BJ (cell line): ENCODE data around the gene PRKCZ. TPM values are rescaled to one million over a fixed set of nuclear protein-coding genes. Genes with fewer than 3 reads are reported as not detected.
A peak's percentile ranks its signal among the peaks of the same experiment; 100 is the strongest.

Experiments
- CTCF ChIA-PET: fragments of 350-600 bp; formaldehyde crosslinking; extraction: SDS; loops from one replicate; lab custom pipeline; 2021; ENCODE audit warnings: antibody characterized with exemption, inconsistent platforms; lab: Yijun Ruan, JAX
- POLR2A ChIA-PET: fragments of 300-600 bp; sonication (Branson Sonifier 250); formaldehyde crosslinking; extraction: SDS; loops from one replicate; lab custom pipeline; 2021; ENCODE audit warnings: antibody characterized with exemption; lab: Charles Lee
- DNase-seq: peaks from one replicate; pipeline ENCODE4 v3.0.0-alpha.2; 2011; ENCODE audit warnings: low read depth
- H3K27me3 ChIP-seq: 2 replicates; pipeline ENCODE4 v1.6.0; 2011; ENCODE audit warnings: low read length; ENCODE audit not compliant: control insufficient read depth, insufficient read depth
- H3K36me3 ChIP-seq: 2 replicates; pipeline ENCODE4 v1.5.1; 2011; ENCODE audit warnings: low read length; ENCODE audit not compliant: control insufficient read depth, insufficient read depth
- H3K4me3 ChIP-seq: 2 replicates; pipeline ENCODE4 v1.5.1; 2011; ENCODE audit warnings: low read depth, mild to moderate bottlenecking, control low read depth, low read length
- polyA plus RNA-seq: library from polyadenylated mRNA; depleted of rRNA; stranded (reverse); fragments of >200 nt; gene quantifications from 2 replicates; pipeline ENCODE4 v1.2.3, GENCODE V29; 2011
- TF ChIP-seq, protein P1 (sequence below): IDR thresholded peaks from 2 replicates; pipeline ENCODE4 v1.5.1; 2011; ENCODE audit warnings: low read depth, mild to moderate bottlenecking, control low read depth, inconsistent platforms, low read length, moderate library complexity; ENCODE audit not compliant: insufficient read depth

PRKCZ gene
- polyA plus RNA-seq, 1 experiment = 2.3 TPM

DNA sequence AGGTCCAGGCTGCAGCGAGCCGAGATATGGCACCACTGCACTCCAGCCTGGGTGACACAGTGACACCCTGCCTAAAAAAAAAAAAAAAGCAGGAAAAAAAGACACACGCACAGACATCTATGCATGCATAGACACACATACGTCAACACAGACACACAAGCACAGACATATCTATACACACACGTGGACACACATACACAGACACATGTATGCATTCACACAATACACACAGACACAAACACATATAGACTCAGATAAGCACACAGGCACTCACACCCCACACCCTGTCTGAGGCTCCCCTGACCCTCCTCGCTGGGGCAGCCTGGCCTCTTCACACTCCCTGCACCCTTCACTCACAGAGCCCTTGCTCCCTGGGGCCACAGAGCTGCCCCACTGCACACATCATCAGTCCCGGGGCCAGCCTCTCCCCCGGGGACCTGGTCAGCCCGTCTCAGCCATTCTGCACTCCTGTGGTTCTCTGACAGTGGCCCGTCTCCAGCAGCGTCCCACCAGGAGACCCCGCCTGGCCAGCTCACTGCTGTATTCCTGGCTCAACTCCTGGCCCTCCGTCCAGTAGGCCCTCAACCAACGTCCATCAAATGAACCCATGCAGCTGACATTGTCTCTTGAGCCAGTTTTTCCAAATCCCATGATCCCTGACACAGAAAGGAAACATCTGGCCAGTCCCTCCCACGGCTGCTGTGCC is 4.6 kb upstream of the PRKCZ start:
- DNase-seq = no peak
- CTCF ChIA-PET = interaction anchor here (0.6 to 5.3 kb wide), 30 partner anchors 8 to 1385 kb away, joined by 3 to 50 read pairs (median 6); partner anchors contain the start of genes CFAP74 and GABRD
- POLR2A ChIA-PET = no interaction called here
- H3K36me3 ChIP-seq = no peaks in the 10 kb centered on the region
- peaks cover 18% of the 10 kb centered on the region for H3K27me3 ChIP-seq
- no peak overlapping the region for H3K4me3 ChIP-seq
- TF ChIP-seq, protein P1, sequence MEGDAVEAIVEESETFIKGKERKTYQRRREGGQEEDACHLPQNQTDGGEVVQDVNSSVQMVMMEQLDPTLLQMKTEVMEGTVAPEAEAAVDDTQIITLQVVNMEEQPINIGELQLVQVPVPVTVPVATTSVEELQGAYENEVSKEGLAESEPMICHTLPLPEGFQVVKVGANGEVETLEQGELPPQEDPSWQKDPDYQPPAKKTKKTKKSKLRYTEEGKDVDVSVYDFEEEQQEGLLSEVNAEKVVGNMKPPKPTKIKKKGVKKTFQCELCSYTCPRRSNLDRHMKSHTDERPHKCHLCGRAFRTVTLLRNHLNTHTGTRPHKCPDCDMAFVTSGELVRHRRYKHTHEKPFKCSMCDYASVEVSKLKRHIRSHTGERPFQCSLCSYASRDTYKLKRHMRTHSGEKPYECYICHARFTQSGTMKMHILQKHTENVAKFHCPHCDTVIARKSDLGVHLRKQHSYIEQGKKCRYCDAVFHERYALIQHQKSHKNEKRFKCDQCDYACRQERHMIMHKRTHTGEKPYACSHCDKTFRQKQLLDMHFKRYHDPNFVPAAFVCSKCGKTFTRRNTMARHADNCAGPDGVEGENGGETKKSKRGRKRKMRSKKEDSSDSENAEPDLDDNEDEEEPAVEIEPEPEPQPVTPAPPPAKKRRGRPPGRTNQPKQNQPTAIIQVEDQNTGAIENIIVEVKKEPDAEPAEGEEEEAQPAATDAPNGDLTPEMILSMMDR = no peak

DNA sequence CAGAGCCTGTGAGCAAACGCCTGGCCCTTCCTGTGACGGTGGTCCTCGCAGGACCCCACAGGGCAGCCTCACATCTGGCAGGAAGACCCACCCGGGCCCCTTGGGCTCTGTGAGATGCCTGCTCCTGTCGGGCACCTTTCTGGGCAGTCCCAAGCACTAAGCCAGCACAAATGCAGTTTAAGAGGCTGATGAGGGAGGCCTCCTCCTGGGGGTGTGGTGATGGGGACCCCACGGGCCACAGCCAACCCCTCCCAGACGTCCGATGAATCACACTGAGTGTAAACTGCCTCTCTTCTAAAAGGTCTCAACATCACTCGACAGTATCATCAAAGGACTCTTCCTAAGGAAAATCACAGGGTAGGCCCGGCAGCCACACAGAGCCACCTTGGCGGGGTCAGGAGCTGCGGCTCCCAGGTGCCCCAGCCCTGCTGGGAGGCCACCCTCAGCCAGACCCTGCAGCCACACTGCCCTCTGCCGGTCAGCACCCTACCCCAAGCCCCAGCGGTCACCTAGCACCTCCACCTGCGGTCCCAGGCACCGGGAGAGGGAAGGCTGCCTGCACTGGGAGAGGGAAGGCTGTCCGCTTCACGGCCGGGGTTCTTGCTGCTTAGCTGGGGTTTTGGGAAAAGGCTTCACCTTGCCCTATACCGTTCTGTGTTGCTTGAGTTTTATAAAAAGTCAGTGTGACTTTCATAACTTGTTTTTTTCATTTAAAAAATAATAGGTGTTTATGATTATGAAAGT is 3.9 kb upstream of the PRKCZ start:
- POLR2A ChIA-PET = no interaction called here
- CTCF ChIA-PET = interaction anchor here (0.7 to 5.3 kb wide), 11 partner anchors 10 to 128 kb away, joined by 3 to 50 read pairs (median 6); no protein-coding TSS in a partner anchor
- Histone ChIP-seq H3K27me3 (peaks cover 22% of the 10 kb centered on the region), H3K36me3 (no peaks in the 10 kb centered on the region), H3K4me3 (no peak overlapping the region)
- TF ChIP-seq, protein P1 = peak; percentile 73
- DNase-seq = no peak

DNA sequence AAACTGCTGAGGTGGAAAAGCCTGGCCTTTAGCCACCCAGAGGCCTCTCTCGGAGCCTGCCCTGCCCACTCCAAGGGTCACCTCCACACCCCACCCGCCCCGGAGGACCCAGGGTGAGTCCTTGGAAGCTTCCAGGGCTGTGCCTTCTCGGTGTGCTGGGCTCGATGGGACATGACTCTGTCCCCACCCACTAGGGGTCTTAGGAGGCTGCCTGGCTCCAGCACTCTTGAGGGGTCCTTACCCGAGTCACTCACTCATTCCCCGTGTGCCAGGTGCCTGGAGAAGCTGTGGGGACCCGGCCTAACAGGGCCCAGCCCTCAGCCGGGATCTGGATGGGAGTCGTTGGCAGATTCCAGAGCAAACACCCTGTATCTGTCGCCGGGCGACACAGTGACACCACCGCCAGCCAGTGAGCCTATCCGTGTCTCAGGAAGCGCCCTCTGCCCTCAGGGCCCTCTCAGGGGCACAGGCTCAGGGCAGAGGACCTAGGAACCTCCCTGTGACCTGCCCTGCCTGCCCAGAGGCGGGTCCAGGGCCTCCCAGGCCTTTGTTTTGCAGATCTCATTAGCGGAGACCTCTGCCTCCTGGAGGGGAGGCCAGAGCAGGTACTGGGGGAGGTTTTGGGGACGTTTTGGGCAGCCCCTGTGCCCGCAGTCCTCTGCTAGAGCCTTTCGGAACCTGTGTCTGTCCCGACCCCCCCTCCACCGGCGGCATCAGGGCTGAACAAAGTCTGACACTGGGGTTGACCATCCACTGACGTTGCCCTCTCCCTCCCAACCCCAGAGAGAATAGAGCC is 3.1 kb upstream of the PRKCZ start:
- TF ChIP-seq, protein P1 = no peak
- ChIA-PET POLR2A (no interaction called here), CTCF (interaction anchor here (0.7 to 1.3 kb wide), 5 partner anchors 9 to 128 kb away, joined by 3 to 4 read pairs (median 3); no protein-coding TSS in a partner anchor)

DNA sequence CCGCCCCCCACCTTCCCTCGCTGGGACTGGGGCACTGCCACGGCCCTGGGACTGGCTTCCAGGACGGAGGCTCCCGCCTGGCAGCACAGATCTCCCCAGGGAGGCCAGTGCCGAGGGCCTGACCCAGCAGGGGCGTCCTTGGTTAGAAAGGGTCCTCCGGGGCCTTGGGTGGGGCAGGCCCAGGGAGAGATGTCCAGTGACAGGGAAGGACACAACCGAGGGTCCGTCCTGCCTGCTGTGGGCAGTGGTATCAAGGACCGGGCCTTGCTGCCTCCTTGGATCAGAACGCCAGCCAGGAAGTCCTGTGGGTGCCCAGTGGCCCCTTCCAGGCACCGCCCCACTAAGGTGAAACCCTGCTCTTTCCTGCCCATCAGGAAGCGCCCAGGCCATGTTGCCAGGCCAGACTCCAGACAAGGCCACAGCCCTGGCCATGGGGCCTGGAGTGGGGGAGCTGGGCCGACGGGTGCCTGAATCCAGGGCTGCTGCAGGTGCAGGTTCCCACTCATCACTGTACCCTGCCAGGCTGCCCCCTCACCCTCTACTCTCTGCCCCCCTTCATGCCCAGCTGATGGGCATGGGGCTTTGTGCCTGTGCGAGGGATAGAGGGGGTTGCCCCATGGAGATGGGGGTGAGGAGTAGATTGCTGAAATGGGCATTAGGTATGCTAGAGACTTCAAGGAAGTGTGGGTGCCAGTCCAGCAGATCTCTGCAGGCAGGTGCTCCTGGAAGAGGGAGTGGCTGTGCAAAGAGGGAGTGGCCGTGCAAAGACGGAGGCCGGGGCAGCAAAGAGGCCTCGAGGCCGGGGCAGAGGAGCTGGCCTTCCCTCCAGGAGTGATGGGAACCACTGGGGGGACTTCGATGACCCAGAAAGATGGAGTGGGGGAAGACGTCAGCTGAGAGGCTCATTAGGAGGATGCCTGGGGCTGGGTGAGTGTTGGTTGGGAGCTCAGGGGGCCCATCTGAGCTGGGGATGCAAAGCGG is 2.2 kb upstream of the PRKCZ start:
- CTCF ChIA-PET = no interaction called here
- POLR2A ChIA-PET = no interaction called here
- H3K27me3 ChIP-seq = peaks cover 28% of the 10 kb centered on the region
- no peak overlapping the region for H3K4me3 ChIP-seq
- no peak for DNase-seq
- TF ChIP-seq, protein P1 = no peak
- no peaks in the 10 kb centered on the region for H3K36me3 ChIP-seq

More for the DNA sequence above, 3.1 kb upstream of the PRKCZ start:
- Histone ChIP-seq H3K4me3 (no peak overlapping the region), H3K36me3 (no peaks in the 10 kb centered on the region), H3K27me3 (peaks cover 28% of the 10 kb centered on the region)
- no peak for DNase-seq
